ENCODE data around the gene EEPD1. TPM values are rescaled to one million over a fixed set of nuclear protein-coding genes. Genes with fewer than 3 reads are reported as not detected.
"Not testable (repeated sequence)": the region's sequence is repeated elsewhere in the genome, so short reads cannot be mapped to it uniquely, and the experiment has no call there.

EEPD1 gene
- total RNA-seq, 1 experiment from 2014 or later: 7.8 TPM

DNA sequence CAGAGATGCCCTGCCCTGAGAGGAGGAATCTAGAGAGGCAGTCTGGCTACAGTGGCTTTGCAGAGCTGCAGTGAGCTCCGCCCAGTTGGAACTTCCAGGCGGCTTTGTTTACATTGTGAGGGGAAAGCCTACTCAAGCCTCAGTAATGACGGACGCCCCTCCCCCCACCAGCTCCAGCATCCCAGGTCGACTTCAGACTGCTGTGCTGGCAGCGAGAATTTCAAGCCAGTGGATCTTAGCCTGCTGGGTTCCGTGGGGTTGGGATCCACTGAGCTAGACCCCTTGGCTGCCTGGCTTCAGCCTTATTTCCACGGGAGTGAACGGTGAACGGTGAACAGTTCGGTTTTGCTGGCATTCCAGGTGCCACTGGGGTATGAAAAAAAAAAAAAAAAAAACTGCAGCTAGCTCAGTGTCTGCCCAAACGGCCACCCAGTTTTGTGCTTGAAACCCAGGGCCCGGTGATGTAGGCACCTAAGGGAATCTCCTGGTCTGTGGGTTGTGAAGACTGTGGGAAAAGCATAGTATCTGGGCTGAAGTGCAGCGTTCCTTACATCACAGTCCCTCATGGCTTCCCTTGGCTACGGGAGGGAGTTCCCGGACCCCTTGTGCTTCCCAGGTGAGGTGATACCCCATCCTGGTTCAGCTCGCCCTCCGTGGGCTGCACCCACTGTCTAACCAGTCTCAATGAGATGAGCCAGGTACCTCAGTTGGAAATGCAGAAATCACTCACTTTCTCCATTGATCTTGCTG, 105.6 kb downstream of the EEPD1 start:
- DNase-seq (ENCODE audit: low spot score) (peak; percentile 90), ATAC-seq (peak; percentile 100)
- TF ChIP-seq, protein P1, sequence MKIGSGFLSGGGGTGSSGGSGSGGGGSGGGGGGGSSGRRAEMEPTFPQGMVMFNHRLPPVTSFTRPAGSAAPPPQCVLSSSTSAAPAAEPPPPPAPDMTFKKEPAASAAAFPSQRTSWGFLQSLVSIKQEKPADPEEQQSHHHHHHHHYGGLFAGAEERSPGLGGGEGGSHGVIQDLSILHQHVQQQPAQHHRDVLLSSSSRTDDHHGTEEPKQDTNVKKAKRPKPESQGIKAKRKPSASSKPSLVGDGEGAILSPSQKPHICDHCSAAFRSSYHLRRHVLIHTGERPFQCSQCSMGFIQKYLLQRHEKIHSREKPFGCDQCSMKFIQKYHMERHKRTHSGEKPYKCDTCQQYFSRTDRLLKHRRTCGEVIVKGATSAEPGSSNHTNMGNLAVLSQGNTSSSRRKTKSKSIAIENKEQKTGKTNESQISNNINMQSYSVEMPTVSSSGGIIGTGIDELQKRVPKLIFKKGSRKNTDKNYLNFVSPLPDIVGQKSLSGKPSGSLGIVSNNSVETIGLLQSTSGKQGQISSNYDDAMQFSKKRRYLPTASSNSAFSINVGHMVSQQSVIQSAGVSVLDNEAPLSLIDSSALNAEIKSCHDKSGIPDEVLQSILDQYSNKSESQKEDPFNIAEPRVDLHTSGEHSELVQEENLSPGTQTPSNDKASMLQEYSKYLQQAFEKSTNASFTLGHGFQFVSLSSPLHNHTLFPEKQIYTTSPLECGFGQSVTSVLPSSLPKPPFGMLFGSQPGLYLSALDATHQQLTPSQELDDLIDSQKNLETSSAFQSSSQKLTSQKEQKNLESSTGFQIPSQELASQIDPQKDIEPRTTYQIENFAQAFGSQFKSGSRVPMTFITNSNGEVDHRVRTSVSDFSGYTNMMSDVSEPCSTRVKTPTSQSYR (CRISPR knock-in tag; IDR thresholded peaks at IDR 0.05): peak; percentile 95
- TF ChIP-seq, protein P2, sequence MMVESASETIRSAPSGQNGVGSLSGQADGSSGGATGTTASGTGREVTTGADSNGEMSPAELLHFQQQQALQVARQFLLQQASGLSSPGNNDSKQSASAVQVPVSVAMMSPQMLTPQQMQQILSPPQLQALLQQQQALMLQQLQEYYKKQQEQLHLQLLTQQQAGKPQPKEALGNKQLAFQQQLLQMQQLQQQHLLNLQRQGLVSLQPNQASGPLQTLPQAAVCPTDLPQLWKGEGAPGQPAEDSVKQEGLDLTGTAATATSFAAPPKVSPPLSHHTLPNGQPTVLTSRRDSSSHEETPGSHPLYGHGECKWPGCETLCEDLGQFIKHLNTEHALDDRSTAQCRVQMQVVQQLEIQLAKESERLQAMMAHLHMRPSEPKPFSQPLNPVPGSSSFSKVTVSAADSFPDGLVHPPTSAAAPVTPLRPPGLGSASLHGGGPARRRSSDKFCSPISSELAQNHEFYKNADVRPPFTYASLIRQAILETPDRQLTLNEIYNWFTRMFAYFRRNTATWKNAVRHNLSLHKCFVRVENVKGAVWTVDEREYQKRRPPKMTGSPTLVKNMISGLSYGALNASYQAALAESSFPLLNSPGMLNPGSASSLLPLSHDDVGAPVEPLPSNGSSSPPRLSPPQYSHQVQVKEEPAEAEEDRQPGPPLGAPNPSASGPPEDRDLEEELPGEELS (CRISPR knock-in tag; IDR thresholded peaks at IDR 0.05): 0 out of 2 replicates have a peak, but pooled peaks have one; percentile 27
- TF ChIP-seq FOXK1 (CRISPR knock-in tag; IDR thresholded peaks at IDR 0.05): peak; percentile 94
- peak; percentile 39; the same call in 1 of the 2 replicates for TF ChIP-seq SP1 (CRISPR knock-in tag; conservative IDR thresholded peaks at IDR 0.05)
- TF ChIP-seq ETV6 (CRISPR knock-in tag; IDR thresholded peaks at IDR 0.05): peak; percentile 44; the same call in 1 of the 2 replicates
- POLR2A ChIA-PET: interaction anchor here (0.6 kb wide), 3 partner anchors 13 to 239 kb away, joined by 3 to 9 read pairs (median 3); no protein-coding TSS in a partner anchor
- Mint-ChIP-seq H3K4me1 (peaks cover 42% of the 10 kb centered on the region), H3K4me3 (peak overlapping the region; percentile 56), H3K36me3 (peaks cover 38% of the 10 kb centered on the region), H3K27ac (peak overlapping the region; percentile 96), H3K9me3 (peaks cover 38% of the 10 kb centered on the region)
- CTCF ChIA-PET: interaction anchor here (0.6 to 1.7 kb wide), 8 partner anchors 14 to 274 kb away, joined by 3 to 6 read pairs (median 4); no protein-coding TSS in a partner anchor
- not testable (repeated sequence) for H3K27me3 Mint-ChIP-seq (ENCODE audit: low read depth)

DNA sequence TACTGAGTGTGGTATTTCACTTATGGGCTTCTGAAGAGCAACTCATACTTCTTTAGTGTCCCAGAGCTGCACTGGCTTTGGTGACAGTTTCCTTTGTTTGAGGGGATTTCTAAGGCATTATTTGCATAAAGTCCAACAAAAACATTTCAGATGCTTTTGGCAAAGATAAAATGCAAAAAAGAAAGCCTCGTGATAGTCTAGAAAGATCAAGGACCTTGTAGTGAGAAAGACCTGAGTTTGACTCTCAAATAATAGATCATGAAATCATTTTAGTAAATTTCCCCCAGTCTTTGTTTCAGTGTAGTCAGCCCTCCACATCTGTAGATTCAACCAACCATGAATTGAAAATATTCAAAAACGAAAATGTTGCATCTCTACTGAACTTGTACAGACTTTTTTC, 107.4 kb downstream of the EEPD1 start:
- no peak overlapping the region for H3K4me3 Mint-ChIP-seq
- TF ChIP-seq, protein P3, sequence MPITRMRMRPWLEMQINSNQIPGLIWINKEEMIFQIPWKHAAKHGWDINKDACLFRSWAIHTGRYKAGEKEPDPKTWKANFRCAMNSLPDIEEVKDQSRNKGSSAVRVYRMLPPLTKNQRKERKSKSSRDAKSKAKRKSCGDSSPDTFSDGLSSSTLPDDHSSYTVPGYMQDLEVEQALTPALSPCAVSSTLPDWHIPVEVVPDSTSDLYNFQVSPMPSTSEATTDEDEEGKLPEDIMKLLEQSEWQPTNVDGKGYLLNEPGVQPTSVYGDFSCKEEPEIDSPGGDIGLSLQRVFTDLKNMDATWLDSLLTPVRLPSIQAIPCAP (CRISPR knock-in tag; IDR thresholded peaks at IDR 0.05): no peak
- TF ChIP-seq, protein P4, sequence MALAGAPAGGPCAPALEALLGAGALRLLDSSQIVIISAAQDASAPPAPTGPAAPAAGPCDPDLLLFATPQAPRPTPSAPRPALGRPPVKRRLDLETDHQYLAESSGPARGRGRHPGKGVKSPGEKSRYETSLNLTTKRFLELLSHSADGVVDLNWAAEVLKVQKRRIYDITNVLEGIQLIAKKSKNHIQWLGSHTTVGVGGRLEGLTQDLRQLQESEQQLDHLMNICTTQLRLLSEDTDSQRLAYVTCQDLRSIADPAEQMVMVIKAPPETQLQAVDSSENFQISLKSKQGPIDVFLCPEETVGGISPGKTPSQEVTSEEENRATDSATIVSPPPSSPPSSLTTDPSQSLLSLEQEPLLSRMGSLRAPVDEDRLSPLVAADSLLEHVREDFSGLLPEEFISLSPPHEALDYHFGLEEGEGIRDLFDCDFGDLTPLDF (CRISPR knock-in tag; IDR thresholded peaks at IDR 0.05): no peak
- TF ChIP-seq, protein P5, sequence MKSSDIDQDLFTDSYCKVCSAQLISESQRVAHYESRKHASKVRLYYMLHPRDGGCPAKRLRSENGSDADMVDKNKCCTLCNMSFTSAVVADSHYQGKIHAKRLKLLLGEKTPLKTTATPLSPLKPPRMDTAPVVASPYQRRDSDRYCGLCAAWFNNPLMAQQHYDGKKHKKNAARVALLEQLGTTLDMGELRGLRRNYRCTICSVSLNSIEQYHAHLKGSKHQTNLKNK (CRISPR knock-in tag; IDR thresholded peaks at IDR 0.05): no peak
- TF ChIP-seq NR1H2 (CRISPR knock-in tag; IDR thresholded peaks at IDR 0.05): no peak
- no peak for TF ChIP-seq ESRRA (CRISPR knock-in tag; IDR thresholded peaks at IDR 0.05; ENCODE audit: borderline replicate concordance)
- TF ChIP-seq GRHL2 (CRISPR knock-in tag; IDR thresholded peaks at IDR 0.05; ENCODE audit: insufficient replicate concordance, severe bottlenecking): no peak
- TF ChIP-seq, protein P6, sequence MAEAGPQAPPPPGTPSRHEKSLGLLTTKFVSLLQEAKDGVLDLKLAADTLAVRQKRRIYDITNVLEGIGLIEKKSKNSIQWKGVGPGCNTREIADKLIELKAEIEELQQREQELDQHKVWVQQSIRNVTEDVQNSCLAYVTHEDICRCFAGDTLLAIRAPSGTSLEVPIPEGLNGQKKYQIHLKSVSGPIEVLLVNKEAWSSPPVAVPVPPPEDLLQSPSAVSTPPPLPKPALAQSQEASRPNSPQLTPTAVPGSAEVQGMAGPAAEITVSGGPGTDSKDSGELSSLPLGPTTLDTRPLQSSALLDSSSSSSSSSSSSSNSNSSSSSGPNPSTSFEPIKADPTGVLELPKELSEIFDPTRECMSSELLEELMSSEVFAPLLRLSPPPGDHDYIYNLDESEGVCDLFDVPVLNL (CRISPR knock-in tag; IDR thresholded peaks at IDR 0.05; ENCODE audit: borderline replicate concordance, low read depth): no peak
- TF ChIP-seq TP53 (CRISPR knock-in tag; IDR thresholded peaks at IDR 0.05): no peak
- no peak for TF ChIP-seq ZNF219 (CRISPR knock-in tag; IDR thresholded peaks at IDR 0.05; ENCODE audit: borderline replicate concordance)
- no peak for TF ChIP-seq TCF7 (CRISPR knock-in tag; IDR thresholded peaks at IDR 0.05; ENCODE audit: low read depth)
- no peak for ATAC-seq
- H3K27me3 Mint-ChIP-seq (ENCODE audit: low read depth): no peaks in the 10 kb centered on the region
- CTCF ChIA-PET: no interaction called here
- no peak overlapping the region for H3K27ac Mint-ChIP-seq
- POLR2A ChIA-PET: no interaction called here
- peaks cover 22% of the 10 kb centered on the region for H3K36me3 Mint-ChIP-seq
- peaks cover 21% of the 10 kb centered on the region for H3K9me3 Mint-ChIP-seq
- DNase-seq (ENCODE audit: low spot score): no peak
- H3K4me1 Mint-ChIP-seq: peaks cover 51% of the 10 kb centered on the region
